NCI-H2029 (cell line): ENCODE data around the gene FLVCR2.
A peak's percentile ranks its signal among the peaks of the same experiment; 100 is the strongest.

Source experiments
- DNase-seq: peaks from one replicate; lab custom pipeline; 2025; lab: John Stamatoyannopoulos, UW

FLVCR2 gene

DNA sequence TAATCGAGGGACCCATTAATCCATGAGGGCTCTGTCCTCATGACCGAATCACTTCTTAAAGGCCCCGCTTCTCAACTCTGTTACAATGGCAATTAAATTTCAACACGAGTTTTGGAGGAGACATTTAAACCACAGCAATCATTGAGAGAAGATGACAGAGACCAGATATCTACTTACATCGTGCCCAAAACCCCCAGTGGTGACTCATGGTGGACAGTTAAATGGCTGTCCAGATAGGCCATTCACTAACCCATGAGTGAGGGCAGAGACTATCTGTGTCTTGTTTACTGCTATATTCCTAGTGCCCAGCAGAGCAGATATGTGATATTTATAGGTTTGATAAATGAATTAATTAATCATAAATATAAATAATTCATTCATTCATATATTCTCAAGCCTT, 20.0 kb upstream of the FLVCR2 start:
- DNase-seq, result no peak

- DNase-seq, result no peak
Measured at GRCh38 chr14:75559045-75559444, 19.4 kb upstream of the FLVCR2 start.

GRCh38 chr14:75559451-75560222, 18.8 kb upstream of the FLVCR2 start:
- no peak for DNase-seq

- DNase-seq, result peak; percentile 49
Measured at GRCh38 chr14:75561013-75561432, 17.4 kb upstream of the FLVCR2 start.

DNA sequence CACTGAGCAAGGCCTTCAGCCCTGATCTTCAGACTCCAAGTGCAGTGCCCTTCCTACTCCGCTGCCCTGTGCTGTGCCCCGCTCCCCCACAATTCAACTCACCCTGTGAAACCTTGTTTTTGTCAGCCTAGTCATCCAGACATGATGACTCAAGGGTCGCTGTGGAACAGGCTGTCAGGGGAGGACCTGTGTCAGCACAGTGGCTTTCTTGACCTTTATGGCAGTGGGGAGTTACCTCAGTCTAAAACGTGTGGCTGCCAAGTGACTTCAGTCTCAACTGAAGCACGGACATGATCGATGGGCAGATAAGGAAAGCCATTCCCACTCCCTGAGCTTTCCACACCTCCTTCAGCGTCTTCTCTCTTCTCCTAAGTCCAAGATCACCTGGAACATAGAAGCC, 16.3 kb upstream of the FLVCR2 start:
- no peak for DNase-seq

DNA sequence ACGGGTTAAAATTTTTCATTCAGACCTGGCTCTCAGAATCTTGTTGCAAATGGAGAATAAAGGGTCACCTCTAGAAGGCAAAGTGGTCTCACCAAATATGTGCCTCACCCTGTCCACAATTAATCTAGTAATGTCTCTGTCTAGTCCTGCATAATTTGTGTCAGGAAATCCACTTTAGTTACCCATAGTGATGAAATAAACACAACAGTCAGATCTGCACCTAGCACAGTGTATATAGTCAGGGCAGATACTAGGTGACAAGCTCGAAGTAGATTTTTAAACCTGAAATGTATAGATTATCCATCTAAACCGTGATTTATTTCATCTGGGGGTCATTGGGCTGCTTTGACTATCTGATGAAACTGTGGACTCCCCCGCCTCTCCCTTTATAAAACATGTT, 15.9 kb upstream of the FLVCR2 start:
- no peak for DNase-seq

- DNase-seq, result peak; percentile 79
Measured at GRCh38 chr14:75563931-75564330, 14.5 kb upstream of the FLVCR2 start.

GRCh38 chr14:75565056-75565455, 13.4 kb upstream of the FLVCR2 start:
- no peak for DNase-seq

DNA sequence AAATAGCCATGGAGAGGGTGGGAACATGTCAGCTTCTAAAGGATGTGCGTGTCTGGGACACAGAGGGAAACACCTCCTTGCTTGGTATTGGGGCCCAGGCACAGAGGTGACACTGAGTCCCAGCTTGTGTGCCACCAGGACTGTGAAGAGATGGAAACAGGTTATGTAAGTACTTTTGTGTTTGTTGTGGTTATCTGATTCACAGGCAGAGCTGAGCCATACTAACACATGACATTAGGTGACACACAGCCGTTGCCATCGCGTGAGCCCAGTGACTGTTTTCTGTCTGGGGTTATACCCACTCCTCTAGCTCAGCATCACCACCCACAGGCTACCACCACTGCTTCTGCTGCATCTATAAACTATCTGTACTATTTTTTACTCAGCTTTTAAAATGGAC, 12.1 kb upstream of the FLVCR2 start:
- no peak for DNase-seq

DNA sequence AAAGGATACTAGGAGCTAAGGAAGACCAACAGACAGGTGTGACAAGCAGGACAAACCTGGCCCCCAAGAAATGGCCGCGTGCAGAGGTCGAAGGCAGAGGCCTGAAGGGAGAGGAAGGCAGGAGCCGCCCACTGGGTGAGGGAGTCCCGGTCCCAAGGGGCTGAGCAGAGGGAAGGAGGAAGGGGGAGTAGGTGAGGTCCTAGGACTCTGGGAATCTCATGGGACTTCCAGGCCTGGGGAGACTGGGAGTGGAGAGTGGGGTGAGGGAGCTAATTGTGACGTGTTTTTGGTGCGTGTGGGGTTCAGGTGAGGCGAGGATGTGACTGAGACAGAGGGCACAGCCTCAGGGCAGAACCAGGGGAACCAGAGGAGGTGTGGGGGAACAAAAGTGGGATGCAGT, 11.7 kb upstream of the FLVCR2 start:
- no peak for DNase-seq

- DNase-seq, result no peak
Measured at GRCh38 chr14:75568140-75568539, 10.3 kb upstream of the FLVCR2 start.

DNA sequence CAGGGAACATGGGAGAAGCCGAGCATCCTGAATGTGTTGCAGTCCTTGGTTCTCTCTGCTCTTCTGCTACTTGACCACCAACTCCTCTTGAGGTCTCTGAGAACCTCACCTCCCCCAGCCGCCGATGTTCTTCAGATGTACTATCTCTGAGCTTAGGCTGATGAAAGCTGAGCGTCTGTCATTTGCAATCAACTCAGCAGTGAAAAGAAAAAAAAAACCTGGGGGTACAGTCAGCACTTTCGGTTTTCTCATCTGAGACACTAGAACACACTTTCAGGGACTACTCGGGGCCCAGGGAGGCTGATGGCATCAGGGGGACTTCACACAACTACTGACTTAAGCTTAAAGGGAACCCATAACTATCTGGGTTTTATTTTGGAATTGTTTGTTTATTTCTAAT, 9.6 kb upstream of the FLVCR2 start:
- no peak for DNase-seq

GRCh38 chr14:75570797-75571196, 7.6 kb upstream of the FLVCR2 start:
- DNase-seq, result no peak

- no peak for DNase-seq
Measured at GRCh38 chr14:75572104-75572503, 6.3 kb upstream of the FLVCR2 start.

GRCh38 chr14:75577090-75577489, 1.3 kb upstream of the FLVCR2 start:
- DNase-seq, result no peak

DNA sequence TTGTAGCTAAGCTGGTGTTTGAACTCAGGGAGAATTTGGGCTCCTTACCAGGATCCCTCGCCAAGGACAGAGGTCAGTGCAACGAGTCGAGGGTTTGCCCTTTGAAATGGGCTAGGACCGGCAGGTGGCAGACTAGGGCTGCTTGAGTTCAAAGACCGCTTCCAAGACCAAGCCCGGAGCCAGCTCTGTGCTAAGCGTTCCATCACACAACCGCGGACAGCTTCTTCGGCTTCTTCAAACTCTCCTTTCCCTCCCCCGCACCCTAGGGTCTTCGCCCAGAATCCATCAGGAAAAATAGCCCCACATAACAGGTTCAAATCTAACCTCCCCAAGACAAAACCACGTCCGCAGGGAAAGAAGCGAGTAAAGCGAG, 705 bp upstream of the FLVCR2 start:
- DNase-seq, result peak; percentile 15

- DNase-seq, result no peak
Measured at GRCh38 chr14:75578786-75579337, 442 bp downstream of the FLVCR2 start.

GRCh38 chr14:75579338-75579864, 981 bp downstream of the FLVCR2 start:
- DNase-seq, result no peak

GRCh38 chr14:75579882-75580281, 1.5 kb downstream of the FLVCR2 start:
- DNase-seq, result no peak

- DNase-seq, result no peak
Measured at GRCh38 chr14:75587388-75587787, 9.0 kb downstream of the FLVCR2 start.

- DNase-seq, result no peak
Measured at GRCh38 chr14:75589931-75590330, 11.5 kb downstream of the FLVCR2 start.

DNA sequence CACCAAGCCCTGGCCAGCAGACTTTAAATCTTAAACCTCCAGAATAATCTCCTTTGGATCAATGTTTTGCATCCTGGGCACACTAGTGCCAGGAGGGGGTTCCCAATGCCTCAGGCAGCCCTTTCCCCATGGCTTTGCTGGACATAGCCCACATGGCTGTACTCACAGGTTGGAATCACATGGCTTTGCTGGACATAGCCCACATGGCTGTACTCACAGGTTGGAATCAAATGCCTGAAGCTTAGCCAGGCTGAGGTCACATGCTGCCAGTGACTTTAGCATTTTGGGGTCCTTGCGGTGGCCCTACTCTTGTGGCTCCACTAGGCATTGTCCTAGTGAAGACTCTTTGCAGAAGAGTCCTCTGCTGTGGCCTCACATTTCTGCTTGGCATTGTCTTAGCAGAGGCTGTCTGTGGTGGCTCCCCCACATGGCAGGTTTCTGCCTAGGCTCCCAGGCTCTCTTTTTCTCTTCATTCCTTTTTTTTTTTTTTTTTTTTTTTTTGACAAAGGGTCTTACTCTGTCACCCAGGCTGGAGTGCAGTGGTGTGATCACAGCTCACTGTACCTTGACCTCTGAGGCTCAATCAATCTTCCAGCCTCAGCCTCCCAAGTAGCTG, 13.0 kb downstream of the FLVCR2 start:
- DNase-seq, result no peak

DNA sequence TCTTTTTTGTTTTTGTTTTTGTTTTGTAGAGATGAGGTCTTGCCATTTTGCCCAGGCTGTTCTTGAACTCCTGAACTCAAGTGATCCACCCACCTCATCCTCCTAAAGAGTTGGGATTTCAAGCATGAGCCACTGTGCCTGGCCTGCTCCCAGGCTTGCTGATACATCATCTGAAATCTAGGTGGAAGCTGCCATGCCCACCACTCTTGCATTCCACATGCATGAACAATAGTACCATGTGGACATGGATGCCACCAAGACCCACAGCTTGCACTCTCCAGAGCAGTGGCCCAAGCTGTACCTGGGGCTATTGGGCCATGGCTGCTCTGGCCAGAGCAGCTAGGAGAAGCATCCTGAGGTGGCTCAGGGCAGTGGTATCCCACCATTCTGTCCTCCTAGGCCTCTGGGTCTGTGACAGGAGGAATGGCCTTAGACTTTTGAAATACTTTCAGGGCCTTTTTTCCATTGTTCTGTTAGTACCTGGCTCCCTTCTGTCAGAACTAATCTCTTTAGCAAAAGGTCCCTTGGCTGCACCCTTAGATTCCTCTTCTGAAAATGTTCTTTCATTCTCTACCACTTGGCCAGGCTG, 13.7 kb downstream of the FLVCR2 start:
- no peak for DNase-seq
